HG02571 (cell line): ENCODE data around the gene PLPPR3.
"Not testable (repeated sequence)": the region's sequence is repeated elsewhere in the genome, so short reads cannot be mapped to it uniquely, and the experiment has no call there.

Source experiments
- ATAC-seq: cut with Tn5 transposase; IDR thresholded peaks from one replicate; pipeline ENCODE4 v1.9.1; 2021; ENCODE audit warnings: mild to moderate bottlenecking, moderate library complexity; ENCODE audit not compliant: unreplicated experiment

PLPPR3 gene

DNA sequence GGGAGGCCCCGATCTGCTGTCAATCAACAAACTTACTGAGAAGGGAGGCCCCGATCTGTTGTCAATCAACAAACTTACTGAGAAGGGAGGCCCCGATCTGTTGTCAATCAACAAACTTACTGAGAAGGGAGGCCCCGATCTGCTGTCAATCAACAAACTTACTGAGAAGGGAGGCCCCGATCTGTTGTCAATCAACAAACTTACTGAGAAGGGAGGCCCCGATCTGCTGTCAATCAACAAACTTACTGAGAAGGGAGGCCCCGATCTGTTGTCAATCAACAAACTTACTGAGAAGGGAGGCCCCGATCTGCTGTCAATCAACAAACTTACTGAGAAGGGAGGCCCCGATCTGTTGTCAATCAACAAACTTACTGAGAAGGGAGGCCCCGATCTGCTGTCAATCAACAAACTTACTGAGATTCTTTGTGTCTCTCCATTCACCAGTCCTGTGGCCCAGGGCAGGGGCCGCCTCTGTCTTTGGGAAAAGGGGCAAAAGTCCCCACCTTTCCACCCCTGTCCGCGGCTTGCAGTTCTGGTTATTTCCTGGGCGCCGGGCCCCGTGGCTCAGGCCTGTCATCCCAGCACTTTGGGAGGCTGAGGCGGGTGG, 32.0 kb upstream of the PLPPR3 start:
- not testable (repeated sequence) for ATAC-seq

- ATAC-seq = no peak
Measured at GRCh38 chr19:853014-853585, 31.3 kb upstream of the PLPPR3 start.

GRCh38 chr19:852136-853013, 30.6 kb upstream of the PLPPR3 start, which contains the start of gene ELANE:
Gene ELANE, plus strand, starts transcription at chr19:852303. Its CDS starts 26 bp downstream, at chr19:852329.
- ATAC-seq = no peak

DNA sequence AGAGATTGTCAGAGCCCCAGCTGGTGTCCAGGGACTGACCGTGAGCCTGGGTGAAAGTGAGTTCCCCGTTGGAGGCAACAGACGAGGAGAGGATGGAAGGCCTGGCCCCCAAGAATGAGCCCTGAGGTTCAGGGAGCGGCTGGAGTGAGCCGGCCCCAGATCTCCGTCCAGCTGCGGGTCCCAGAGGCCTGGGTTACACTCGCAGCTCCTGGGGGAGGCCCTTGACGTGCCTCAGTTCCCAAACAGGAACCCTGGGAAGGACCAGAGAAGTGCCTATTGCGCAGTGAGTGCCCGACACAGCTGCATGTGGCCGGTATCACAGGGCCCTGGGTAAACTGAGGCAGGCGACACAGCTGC, 29.2 kb upstream of the PLPPR3 start:
- ATAC-seq = no peak

DNA sequence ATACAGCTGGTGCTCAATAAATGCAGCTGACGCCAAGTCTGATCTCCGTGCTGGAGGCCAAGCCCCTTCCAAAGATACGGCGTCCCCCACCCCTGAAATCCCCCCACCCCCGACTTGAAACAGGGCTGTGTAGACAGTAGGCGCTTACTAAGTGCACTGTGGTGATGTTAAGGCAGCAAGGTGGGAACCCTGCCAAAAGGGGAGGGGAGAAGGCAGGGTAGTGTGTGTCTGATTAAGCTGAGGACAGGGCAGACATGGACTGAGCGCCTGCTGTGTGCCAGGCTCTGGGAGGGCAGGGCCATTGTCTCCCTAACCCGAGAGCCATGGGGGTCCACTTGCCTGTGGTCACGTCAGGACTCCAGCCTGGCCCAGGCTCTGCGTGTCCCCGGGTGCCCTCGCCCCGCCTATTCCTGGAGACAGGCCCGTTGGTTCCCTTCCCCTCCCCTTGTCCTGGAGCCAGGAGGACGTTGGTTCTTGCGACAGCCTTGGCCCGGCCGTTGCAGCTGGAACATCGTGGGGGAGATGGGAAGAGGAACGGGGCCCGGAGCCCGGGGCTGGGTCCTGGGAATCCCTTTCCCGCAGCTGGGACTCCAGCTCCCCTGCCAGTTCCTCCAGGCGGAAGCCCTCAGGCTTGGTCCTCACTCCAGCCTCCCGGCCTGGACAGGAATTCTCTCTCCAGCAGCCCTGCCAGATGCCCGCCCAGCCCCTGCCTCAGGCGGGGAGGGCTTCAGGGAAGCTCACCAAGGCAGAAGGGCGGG, 28.6 kb upstream of the PLPPR3 start:
- ATAC-seq = no peak

DNA sequence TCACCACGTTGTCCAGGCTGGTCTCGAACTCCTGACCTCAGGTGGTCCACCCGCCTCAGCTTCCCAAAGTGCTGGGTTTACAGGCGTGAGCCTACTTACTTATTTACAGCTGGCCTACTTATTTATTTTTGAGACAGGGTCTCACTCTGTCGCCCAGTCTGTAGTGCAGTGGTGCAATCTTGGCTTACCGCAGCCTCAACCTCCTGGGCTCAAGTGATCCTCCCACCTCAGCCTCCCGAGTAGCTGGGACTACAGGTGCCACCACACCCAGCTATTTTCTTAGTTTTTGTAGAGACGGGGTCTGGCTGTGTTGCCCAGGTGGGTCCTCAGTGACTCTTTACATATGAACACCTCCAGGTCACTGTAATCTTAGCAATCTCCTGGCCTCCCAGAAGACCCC, 27.4 kb upstream of the PLPPR3 start:
- ATAC-seq = not testable (repeated sequence)

DNA sequence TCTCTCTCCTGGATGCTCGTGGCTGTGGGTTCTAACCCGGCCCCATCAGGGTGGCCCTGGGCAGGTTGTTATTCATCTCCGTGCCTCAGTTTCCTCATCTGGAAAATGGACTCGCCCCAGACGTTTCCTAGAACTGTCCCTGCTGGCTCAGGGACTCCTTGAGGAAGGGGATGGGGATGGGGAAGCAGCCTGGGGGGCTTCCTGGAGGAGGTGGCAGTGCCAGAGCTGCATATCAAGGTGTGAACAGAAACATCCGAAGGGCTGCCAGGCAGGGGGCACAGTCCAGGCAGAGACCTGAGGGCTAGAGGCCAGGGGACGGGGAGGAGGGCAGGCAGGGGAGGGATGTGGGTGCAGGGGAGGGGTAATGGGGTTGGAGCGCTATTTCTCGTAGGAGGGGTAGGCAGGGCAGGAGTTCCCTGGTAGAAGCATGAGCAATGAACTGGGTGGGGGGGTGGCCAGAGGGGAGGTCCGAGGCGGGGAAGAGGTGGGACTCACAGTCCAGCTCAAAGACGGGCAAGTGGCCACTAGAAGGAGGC, 26.7 kb upstream of the PLPPR3 start:
- ATAC-seq = no peak

DNA sequence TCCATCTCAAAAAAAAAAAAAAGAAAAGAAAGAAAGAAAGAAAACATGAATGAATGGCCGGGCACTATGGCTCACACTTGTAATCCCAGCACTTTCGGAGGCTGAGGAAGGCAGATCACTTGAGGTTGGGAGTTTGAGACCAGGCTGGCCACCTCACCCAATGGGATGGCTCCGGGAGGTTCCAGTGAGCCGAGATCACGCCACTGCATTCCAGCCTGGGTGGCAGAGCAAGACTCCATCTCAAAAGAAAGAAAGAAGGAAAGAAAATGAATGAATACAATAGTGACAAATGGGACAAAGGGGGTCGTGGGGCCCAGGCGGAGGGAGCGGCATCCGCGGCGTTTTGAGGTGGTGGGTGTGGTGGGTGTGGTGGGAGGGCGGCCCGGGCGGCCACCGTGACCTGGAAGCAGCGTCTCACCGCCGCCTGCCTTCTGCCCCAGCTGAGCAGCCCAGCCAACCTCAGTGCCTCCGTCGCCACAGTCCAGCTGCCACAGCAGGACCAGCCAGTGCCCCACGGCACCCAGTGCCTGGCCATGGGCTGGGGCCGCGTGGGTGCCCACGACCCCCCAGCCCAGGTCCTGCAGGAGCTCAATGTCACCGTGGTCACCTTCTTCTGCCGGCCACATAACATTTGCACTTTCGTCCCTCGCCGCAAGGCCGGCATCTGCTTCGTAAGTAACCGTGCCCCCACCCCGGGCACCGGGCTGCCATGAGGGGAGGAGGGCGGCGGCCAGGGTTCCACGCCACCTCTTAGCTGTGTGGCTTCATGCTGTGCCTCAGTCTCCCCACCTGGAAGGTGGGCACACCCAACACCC, 24.2 kb upstream of the PLPPR3 start:
- ATAC-seq = no peak

DNA sequence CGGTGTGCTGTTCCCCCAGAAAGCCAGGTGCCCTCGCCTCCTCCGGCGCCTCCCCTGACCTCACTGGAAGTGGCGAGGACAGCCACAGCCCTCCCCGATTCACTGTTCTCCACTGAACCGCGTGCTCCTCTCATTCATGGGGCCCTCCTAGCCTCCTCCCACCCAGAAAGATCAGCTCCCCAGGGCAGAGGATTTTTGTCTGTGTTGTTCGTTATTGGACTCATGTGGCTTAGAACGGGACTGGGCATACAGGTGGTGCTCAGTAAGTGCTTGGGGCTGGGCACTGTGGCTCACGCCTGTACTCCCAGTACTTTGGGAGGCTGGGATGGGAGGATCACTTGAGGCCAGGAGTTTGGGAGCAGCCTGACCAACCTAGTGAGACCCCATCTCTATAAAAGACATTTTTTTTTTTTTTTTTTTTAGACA, 22.8 kb upstream of the PLPPR3 start:
- no peak for ATAC-seq

GRCh38 chr19:843836-844545, 22.2 kb upstream of the PLPPR3 start:
- no peak for ATAC-seq

GRCh38 chr19:843180-843835, 21.6 kb upstream of the PLPPR3 start:
- ATAC-seq = no peak

DNA sequence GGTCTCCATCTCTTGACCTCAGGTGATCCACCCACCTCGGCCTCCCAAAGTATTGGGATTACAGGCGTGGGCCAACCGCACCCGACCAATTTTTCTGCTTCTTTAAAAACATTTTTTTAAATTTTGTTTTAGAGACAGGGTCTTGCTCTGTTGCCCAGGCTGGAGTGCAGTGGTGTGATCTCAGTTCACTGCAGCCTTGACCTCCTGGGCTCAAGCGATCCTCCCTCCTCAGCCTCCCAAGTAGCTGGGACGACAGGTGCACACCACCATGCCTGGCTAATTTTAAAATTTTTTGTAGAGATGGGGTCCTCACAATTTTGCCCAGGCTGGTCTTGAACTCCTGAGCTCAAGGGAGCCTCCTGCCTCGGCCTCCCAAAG, 21.0 kb upstream of the PLPPR3 start:
- ATAC-seq = not testable (repeated sequence)

DNA sequence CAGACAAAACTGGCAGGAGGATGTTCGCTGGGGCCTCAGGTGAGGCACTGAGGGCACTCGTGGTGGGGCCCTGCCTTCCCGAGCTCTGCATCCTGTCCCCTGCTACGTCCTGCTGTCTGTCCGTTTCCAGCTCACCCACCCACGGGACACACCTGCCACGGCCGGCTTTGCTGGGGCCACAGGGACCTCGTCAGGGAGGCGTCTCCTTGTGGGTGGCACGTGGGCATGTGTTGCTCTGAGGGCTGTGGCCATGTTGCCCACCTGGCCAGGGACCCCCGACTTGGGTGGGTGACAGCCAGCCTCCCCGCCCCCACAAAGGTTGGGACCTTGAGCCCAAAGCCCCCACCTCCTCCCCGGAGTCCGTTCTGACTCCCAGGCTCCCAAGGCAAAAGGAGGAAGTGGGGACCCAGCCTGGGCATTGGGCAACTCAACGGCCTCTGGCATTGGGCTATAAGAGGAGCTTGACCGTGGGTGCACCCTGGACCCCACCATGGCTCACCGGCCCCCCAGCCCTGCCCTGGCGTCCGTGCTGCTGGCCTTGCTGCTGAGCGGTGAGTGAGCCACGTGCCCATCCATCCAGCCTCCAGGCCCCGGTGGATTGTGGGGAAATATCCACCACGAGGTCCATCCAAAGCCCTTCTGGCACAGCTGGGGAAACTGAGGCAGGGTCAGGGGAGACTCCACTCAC, 18.9 kb upstream of the PLPPR3 start, which contains the start of gene PRTN3:
TSS of gene PRTN3 (plus strand) at position 481 of the 688 bp plus-strand sequence. CDS start at position 491, 10 bp downstream.
- no peak for ATAC-seq

GRCh38 chr19:835210-835810, 13.6 kb upstream of the PLPPR3 start:
- no peak for ATAC-seq

DNA sequence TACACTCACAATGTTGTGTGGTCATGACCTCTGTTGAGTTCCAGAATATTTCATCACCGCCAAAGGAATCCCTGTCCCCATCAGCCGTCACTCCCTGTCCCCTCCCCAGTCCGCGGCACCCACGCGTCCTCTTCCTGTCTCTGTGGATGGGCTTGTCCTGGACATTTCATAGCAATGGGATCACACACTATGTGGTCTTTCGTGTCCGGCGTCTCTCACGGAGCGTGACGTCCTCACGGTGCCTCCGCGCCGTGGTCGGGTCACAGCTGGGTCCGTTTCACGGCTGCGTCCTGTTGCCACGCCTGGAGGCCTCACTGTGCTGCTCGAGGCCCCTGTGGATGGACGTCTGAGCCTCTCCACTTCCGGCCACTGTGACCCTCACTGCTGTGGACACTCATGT, 12.5 kb upstream of the PLPPR3 start:
- no peak for ATAC-seq

GRCh38 chr19:831407-832369, 9.9 kb upstream of the PLPPR3 start:
- ATAC-seq = no peak
